Measurements from ENCODE around the gene USP53.
"Not testable (repeated sequence)": the region's sequence is repeated elsewhere in the genome, so short reads cannot be mapped to it uniquely, and the experiment has no call there.

Gene USP53

GRCh38 chr4:119212234-119212963 is at the start of gene USP53:
TSS of gene USP53 (plus strand) at chr4:119212713. CDS start at chr4:119239760, 27,047 bp downstream.
- peak; percentile 95 to 99 (median 98) for DNase-seq

GRCh38 chr4:119165767-119166166 is 46.7 kb upstream of the USP53 start:
- peak in 2 of 3 experiments; percentile 13 to 52 for DNase-seq

GRCh38 chr4:119170195-119170594 is 42.3 kb upstream of the USP53 start:
- DNase-seq, result no peak

GRCh38 chr4:119172223-119172622 is 40.3 kb upstream of the USP53 start:
- no peak for DNase-seq

GRCh38 chr4:119173729-119174361 is 38.7 kb upstream of the USP53 start:
- not testable (repeated sequence) for DNase-seq

GRCh38 chr4:119179011-119179410 is 33.5 kb upstream of the USP53 start:
- DNase-seq, result no peak

GRCh38 chr4:119184128-119184527 is 28.4 kb upstream of the USP53 start:
- no peak for DNase-seq

GRCh38 chr4:119189638-119190037 is 22.9 kb upstream of the USP53 start:
- DNase-seq, result no peak

GRCh38 chr4:119190354-119190753 is 22.2 kb upstream of the USP53 start:
- no peak for DNase-seq

GRCh38 chr4:119191505-119191904 is 21.0 kb upstream of the USP53 start:
- DNase-seq, result no peak

- no peak for DNase-seq
Observed at GRCh38 chr4:119197772-119198212, 14.7 kb upstream of the USP53 start.

- DNase-seq, result no peak
Observed at GRCh38 chr4:119204916-119205315, 7.6 kb upstream of the USP53 start.

- no peak for DNase-seq
Observed at GRCh38 chr4:119205690-119206089, 6.8 kb upstream of the USP53 start.

GRCh38 chr4:119206178-119206577 is 6.3 kb upstream of the USP53 start:
- no peak for DNase-seq

GRCh38 chr4:119207051-119207450 is 5.5 kb upstream of the USP53 start:
- DNase-seq, result no peak

GRCh38 chr4:119209077-119209476 is 3.4 kb upstream of the USP53 start:
- DNase-seq, result no peak

- DNase-seq, result no peak
Observed at GRCh38 chr4:119209586-119209985, 2.9 kb upstream of the USP53 start.

GRCh38 chr4:119210775-119211174 is 1.7 kb upstream of the USP53 start:
- DNase-seq, result no peak

- no peak for DNase-seq
Observed at GRCh38 chr4:119211867-119212233, 663 bp upstream of the USP53 start.

GRCh38 chr4:119212964-119213606 is 572 bp downstream of the USP53 start:
- DNase-seq, result peak; percentile 56 to 94 (median 91)

GRCh38 chr4:119218093-119218492 is 5.6 kb downstream of the USP53 start:
- DNase-seq, result no peak

GRCh38 chr4:119221412-119221811 is 8.9 kb downstream of the USP53 start:
- DNase-seq, result no peak

- no peak for DNase-seq
Observed at GRCh38 chr4:119227690-119228089, 15.2 kb downstream of the USP53 start.

GRCh38 chr4:119228406-119228805 is 15.9 kb downstream of the USP53 start:
- DNase-seq, result no peak
